ENCODE results near the gene NTSR1.

NTSR1 gene

DNA sequence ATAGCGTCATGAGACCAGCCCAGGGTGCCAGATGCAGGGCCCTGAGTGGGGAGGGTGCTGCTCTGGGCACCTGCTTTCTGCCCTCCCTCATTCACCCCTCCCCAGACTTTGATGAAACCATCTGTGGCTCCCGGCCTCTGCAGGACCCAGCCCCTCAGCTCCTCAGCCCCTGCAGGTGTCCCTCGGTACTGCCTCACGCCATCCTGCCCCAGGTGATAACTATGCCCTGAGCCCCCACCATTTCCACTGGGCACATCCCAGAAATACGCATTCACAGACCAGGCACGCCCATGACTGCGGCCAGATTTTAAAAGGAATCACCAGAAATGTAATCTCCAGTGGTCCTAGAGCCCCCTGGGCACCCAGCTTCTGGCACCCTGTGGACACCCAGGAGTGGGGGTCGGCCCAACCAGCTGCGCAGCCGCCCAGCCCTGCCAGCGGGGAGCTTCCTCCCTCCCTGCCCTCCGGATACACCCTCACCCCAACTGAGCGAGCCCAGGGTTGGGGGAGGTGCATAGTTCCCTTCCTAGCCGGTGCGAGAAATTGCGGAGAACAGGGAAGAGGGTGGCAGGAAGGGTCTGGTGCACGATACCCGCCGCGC, 615 bp upstream of the NTSR1 start:
- DNase-seq (ENCODE audit: low read depth in 2 of 2): no peak

DNA sequence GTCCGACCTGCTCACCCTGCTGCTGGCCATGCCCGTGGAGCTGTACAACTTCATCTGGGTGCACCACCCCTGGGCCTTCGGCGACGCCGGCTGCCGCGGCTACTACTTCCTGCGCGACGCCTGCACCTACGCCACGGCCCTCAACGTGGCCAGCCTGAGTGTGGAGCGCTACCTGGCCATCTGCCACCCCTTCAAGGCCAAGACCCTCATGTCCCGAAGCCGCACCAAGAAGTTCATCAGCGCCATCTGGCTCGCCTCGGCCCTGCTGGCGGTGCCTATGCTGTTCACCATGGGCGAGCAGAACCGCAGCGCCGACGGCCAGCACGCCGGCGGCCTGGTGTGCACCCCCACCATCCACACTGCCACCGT, 885 bp downstream of the NTSR1 start:
- DNase-seq (ENCODE audit: low read depth in 2 of 2): no peak

DNA sequence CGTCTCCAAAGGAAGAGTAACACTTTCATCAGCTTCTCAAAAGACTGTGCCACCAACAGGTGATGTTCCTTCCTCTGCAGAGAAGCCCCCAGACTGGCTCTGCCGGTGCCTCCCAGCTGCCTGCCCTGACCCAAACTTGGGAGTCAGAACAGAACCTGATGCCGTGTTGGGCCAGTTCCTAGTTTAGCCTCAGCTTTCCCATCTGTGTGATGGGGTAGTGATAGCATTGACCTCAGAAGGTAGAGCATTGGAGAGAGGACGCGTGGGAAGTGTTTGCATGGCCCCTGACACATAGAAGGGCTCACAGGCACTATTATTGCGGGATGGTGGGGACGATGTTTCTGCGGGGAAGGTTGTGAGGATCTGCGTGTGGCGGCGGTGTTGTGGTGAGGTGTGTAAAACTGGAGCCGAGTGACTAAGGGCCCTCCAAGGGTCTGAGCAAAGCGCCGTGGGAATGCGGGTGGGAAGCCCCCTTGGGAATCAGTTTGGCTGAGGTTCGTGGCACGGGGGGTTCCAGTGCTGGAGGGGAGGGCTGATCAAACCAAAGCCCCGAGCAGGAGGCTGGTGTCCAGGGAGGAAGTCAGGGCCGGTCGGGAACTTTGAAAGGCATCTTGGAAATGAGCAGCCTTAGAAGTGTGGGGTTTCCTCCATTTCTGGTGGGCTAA, 1.7 kb downstream of the NTSR1 start:
- DNase-seq (ENCODE audit: low read depth in 2 of 2): no peak

DNA sequence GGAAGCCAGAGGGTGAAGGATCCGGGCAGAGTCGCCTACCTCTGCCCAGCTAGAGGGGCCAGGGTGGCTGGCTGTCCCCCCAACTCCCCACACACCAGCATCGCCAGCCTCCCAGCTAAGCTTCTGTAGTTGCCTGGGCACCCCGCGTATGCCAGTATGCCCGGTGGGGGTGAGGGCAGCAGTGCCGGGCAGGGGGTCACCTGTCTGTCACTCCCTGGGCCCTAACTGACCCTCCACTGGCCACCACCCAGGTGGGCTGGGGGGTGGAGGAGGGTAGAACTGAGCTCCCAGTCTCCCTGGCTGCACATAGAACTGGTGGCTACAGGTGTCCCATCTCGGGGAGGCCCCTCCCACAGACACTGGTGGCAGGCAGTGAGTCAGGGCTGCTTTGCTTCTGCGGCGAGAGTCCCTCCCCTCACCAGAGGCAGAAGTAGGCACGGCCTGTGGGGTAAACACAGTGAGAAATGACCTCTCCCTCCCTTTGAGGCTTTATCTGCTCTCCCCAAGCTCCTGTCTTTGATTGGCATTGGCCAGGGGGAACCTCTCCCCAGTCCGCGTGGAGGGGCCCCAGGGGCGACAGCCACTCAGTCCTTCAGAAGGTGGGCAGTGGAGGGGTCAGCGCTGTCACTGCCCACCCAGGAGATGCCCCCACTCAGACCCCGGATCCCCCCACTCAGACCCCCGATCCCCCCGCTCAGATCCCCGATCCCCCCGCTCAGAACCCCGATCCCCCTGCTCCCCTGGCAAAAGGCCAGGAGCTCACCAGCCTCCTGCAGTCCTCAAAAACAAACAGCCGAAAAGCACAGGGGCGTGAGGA, 2.5 kb downstream of the NTSR1 start:
- DNase-seq (ENCODE audit: low read depth in 2 of 2): no peak

- DNase-seq (ENCODE audit: low read depth in 2 of 2): no peak
Measured at GRCh38 chr20:62711703-62712101, 3.1 kb downstream of the NTSR1 start.

GRCh38 chr20:62712606-62713005, 4.0 kb downstream of the NTSR1 start:
- DNase-seq (ENCODE audit: low read depth in 2 of 2): no peak

GRCh38 chr20:62714006-62714405, 5.4 kb downstream of the NTSR1 start:
- no peak for DNase-seq (ENCODE audit: low read depth in 2 of 2)

GRCh38 chr20:62714799-62715198, 6.2 kb downstream of the NTSR1 start:
- DNase-seq (ENCODE audit: low read depth in 2 of 2): no peak

DNA sequence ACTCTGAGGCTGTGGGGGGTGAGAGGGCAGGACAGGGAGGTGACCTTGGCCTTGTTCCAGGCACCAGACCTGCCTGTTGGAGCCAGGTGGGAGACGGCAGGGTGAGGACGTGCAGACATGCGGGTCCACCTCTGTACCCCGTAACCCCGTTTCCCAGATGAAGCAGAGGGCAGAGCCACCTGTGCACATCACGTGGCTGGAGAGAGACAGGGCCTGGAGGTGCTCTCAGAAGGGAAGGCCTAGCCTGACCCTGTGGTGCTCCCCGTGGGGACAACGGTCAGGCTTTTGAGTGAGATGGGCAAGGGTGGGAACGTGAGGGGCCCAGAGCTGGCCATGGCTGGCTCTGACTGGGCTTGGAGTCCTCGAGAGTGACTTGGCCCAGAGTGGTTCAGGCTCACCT, 6.6 kb downstream of the NTSR1 start:
- DNase-seq (ENCODE audit: low read depth in 2 of 2): no peak

DNA sequence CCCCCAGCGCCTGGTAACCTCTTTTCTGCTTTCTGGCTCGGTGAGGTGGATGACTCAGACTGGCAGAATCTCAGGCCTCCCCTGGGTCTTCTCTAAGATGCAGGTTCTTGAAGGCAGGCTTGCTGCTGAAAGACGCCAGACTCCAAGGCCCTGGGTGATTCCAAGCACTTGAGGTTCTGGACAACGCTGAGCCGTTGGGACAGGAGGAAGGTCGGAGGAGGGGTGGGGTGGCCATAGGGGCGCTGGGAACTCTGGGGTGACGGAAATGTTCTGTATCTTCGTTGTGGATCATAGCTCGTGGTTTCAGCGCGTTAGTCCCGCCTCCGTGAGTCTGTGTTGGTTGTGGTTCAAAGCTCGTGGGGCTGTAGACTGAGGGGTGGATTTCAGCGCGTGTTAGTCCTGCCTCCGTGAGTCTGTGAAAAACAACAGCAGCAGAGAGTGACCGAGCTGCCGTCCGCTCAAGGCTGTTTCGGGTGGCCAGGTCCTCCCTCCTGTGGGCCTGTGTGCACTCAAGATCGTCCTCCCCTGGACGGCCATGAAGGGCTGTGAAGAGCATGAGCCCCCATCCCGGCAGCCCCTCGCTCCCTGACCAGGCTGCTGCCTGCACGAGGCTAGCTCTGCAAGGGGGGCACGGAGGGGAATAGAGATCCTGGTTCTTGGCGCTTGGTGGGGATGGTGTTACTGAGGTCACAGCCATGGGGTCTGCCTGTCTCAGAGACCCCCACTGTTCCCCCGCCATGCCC, 7.7 kb downstream of the NTSR1 start:
- DNase-seq (ENCODE audit: low read depth in 2 of 2): peak; percentile 12 to 20

DNA sequence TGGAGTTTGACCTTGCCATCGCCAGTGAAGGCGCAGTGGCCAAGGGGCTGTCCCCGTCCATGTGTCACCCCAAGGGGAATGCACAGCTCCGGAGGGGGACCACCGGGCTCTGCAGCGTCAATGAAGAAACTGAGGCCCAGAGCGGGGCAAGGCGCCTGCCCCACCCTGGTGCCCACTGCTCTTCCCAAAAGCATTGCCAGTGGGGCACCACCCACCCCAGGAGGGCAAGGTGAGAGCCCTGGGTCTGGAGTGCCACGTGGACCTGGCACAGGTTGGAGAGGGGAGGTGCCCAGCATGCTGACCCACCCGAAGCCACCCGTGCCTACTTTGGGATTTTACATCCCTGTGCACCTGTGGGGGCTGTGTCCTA, 8.3 kb downstream of the NTSR1 start:
- no peak for DNase-seq (ENCODE audit: low read depth in 2 of 2)

DNA sequence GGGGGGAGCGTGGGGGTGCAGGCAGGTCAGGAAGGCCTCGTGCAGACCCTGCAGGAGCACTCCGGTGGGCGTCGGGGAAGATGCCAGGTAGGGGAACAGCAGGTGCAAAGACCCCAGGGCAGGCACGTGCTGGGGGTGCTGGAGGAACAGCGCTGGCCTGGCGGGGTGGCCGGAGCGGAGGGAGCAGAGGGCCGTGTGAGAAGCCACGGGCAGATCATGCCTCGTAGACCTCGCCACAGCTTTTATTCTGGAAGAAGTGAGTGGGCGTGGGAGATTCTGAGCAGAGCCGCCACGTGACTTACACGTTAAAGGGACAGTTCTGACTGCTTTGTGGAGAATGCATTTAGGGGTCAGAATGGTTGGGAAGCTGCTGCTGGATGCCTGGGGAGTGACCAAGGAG, 9.3 kb downstream of the NTSR1 start:
- DNase-seq (ENCODE audit: low read depth in 2 of 2): no peak

DNA sequence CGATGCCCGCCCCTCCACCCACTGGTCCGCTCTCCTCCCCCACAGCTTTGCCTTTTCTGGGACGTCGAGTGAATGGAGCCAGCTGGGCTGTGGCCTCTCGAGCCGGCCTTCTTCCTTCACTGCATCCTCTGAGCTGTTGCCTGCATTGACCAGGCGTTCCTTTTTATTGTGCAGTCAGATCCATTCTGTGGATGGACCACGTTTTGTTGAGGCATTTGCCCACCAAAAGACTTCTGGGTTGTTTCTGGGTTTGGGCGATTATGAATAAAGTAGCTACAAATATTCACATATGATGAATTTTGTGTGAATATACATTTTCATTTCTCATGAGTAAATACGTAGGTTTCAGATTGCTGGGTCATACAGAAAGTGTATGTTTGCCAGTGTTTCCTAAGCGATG, 9.9 kb downstream of the NTSR1 start:
- no peak for DNase-seq (ENCODE audit: low read depth in 2 of 2)

DNA sequence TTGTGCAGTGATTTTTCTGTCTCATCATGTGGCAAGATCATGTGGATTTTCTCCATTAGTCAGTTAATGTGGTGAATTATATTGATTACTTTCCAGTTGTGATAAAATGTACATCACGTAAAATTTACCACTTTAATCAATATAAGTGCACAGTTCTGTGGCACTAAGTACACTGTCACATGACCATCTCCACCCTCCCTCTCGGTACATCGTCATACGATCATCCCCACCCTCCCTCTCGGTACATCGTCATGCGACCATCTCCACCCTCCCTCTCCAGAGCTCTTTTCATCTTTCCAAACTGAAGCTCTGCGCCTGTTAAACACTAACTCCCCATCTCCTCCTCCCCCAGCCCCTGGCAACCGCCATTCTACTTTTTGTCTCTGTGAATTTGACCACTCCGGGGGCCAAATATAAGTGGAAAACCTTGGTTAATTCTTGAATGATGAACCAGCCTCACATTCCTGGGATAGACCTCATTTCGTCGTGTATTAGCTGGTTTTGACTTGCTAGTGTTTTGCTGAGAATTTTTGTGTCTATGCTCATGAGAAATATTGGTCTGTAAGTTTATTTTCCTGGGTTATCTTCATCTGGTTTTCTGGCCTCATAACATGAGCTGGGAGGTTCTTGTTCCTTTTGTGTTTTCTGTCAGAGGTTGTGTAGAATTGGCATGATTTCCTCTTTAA, 10.8 kb downstream of the NTSR1 start:
- no peak for DNase-seq (ENCODE audit: low read depth in 2 of 2)

DNA sequence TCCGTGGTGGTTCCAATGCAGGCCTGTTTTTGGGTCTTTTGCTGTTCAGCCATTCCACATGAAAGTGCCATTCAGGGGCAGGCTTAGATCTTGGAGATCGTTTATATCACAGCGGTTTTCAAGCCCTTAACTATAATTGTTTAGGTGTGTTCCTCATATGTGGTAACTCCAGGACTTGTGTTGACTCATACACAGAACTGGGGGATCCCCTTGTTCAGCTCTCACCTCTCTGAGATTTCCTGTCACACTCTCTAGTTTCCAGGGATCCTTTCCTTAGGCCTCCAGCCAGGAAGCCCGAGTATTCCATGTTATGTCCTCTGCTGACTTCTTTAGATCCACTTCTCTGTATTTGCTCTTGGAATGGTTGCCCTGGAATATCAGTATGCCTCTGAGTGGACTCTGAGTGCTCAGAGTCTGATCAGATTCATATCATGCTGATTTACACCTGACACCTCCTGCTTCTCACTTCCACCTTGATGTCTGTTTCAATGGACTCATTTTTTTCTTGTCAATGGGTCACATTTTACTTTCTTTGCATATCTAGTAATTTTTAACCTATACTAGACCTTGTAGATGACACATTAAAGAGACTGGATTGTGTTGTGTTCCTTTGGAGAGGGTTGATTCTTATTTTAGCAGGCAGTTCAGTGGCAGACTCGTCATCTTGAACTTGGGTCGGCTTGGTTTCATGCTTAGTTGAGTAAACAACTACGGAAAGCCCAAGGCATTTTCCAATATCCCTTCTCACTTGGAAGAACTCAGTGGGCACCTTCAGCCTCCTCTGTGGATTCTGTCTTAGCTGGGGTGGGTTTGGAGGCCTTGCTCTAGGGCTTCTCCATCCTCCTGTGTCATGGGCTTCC, 13.1 kb downstream of the NTSR1 start:
- DNase-seq (ENCODE audit: low read depth in 2 of 2): no peak

GRCh38 chr20:62722627-62723026, 14.0 kb downstream of the NTSR1 start:
- no peak for DNase-seq (ENCODE audit: low read depth in 2 of 2)

DNA sequence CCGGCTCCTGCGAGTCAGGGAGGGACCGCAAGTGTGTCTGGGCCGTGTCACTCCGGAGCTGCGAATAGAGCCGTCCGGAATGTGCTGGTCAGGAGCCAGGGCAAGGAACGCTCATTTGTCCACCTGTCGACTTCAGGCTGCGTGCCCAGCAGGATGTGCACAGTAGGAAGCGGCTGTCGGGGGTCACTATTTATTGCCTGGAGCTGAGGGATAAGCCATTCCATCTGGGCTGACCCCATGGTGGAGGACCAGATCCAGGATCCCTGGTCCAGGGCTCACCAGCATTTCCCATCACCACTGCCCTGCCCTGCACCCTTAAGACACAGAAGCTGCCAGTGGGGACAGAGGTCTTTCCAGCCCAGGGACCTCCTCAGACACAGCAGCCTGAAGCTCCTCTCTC, 14.7 kb downstream of the NTSR1 start:
- no peak for DNase-seq (ENCODE audit: low read depth in 2 of 2)

GRCh38 chr20:62723768-62724450, 15.3 kb downstream of the NTSR1 start:
- DNase-seq (ENCODE audit: low read depth in 2 of 2): no peak

DNA sequence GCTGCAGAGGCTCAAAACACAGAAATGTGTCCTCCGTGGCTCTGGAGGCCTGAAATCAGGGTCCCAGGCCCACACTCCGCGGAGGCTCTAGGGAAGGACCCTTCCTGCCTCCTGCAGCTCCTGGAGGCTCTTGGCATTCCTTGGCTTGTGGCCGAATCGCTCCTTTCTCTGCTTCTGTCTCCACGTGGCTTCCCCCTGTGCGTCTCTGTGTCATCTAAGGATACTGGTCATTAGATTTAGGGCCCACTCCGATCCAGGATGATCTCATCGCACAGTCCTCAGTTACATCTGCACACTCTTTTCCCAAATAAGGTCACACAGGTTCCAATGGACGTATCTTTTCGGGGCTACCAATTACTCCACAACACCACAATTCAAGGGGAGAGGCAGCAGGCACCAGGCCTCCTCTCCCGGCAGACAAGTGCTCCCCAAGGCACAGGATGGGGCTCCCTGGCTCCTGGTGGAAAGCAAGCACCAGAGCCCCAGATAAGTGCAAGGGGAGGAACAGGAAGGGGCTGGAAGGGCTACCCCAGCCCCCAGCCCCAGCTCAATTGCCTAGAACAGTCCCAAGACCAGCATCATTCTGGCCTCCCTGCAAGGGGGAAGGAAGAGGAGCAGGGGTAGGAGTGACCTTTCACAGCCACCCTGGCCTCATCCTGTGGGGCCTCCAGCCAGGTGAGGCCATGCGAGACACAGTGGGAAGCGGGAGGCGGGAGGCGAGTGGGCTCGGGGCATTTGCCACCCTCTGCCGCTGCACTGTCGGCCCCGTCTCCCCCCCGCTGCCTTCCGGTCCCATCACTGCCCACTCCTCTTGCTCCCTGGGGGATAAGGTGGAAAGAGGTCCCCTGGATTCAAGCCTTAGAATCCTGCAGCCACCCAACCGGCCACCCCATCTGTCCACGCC, 16.3 kb downstream of the NTSR1 start:
- DNase-seq (ENCODE audit: low read depth in 2 of 2): no peak
